BLaER1 treated with 17β-estradiol and CSF1 and Interleukin-3, amounts not matched to agents 10 nM and 100 nM (cell line): ENCODE measurements around the gene TMPRSS9.

Experiments used
- H3K27ac ChIP-seq, 11 experiments: shearing (Covaris generic); formaldehyde crosslinking; 2 replicates each; pipeline ENCODE4 v1.8.1; 2022
- H3K27me3 ChIP-seq, 11 experiments: shearing (Covaris generic); formaldehyde crosslinking; 2 replicates each; pipeline ENCODE4 v1.8.1; 2022
- H3K36me3 ChIP-seq, 11 experiments: shearing (Covaris generic); formaldehyde crosslinking; 2 replicates each; pipeline ENCODE4 v1.8.1; 2022
- H3K4me1 ChIP-seq, 10 experiments: shearing (Covaris generic); formaldehyde crosslinking; 2 replicates each; pipeline ENCODE4 v1.8.1; 2022
- H3K4me2 ChIP-seq, 11 experiments: shearing (Covaris generic); formaldehyde crosslinking; 2 replicates each; pipeline ENCODE4 v1.8.1; 2022
- H3K4me3 ChIP-seq, 10 experiments: shearing (Covaris generic); formaldehyde crosslinking; 2 replicates each; pipeline ENCODE4 v1.8.1; 2022
- H3K9ac ChIP-seq, 11 experiments: shearing (Covaris generic); formaldehyde crosslinking; 2 replicates each; pipeline ENCODE4 v1.8.1; 2022
- H3K9me3 ChIP-seq, 11 experiments: shearing (Covaris generic); formaldehyde crosslinking; replicated peaks in 1 of 11; 2 replicates each; pipeline ENCODE4 v1.8.1; 2022
- H4K20me1 ChIP-seq, 11 experiments: shearing (Covaris generic); formaldehyde crosslinking; 2 replicates each; pipeline ENCODE4 v1.8.1; 2022
- Cebpa-rat ChIP-seq, 11 experiments: shearing (Covaris generic); IDR thresholded peaks; 2 replicates each; pipeline ENCODE4 v1.8.1; 2022

The TMPRSS9 gene

DNA sequence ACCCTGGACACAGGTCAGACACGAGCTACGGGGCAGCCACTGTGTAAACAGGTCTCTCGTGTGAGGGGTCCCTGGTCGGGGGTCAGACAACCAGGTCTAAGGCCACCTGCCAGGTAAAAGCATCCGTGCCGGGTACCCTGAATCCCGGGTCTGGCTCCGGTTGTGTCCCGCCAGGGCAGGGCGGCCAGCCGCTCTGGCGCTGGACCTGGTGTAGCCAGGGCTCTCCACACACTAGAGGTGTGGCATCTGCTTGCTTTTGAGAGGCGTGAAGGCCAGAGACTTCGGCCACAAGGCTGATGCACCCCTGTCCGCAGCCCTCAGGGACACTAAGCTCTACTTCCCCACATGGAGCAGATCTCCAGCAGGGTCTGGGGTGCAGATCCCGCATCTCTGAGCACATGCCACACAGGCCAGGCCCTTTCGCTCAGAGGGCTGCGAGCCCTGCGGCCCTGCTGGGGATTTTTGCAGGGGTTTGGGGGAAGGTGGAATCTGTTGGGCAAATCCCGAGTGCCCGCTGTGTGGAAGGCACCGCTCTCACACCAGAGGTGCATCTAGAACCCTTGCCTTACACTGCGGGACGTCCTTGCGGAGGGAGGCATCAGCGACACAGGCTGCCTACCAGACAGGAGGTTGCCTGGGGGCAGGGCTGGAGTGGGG is 81.2 kb downstream of the TMPRSS9 start:
- Histone ChIP-seq H3K9me3 (no peaks in the 10 kb centered on the region), H3K27ac (no peak overlapping the region), H3K36me3 (peaks cover 64 to 88% (median 83%) of the 10 kb centered on the region in 11 experiments), H3K4me2 (no peak overlapping the region), H3K4me1 (peaks cover 2 to 5% (median 3%) of the 10 kb centered on the region in 10 experiments), H3K27me3 (no peaks in the 10 kb centered on the region), H3K4me3 (no peak overlapping the region), H4K20me1 (peaks cover 0 to 95% (median 84%) of the 10 kb centered on the region in 11 experiments; a peak in 20 of 22 replicates), H3K9ac (no peak overlapping the region)
- TF ChIP-seq Cebpa-rat (IDR thresholded peaks at IDR 0.05), result no peak

DNA sequence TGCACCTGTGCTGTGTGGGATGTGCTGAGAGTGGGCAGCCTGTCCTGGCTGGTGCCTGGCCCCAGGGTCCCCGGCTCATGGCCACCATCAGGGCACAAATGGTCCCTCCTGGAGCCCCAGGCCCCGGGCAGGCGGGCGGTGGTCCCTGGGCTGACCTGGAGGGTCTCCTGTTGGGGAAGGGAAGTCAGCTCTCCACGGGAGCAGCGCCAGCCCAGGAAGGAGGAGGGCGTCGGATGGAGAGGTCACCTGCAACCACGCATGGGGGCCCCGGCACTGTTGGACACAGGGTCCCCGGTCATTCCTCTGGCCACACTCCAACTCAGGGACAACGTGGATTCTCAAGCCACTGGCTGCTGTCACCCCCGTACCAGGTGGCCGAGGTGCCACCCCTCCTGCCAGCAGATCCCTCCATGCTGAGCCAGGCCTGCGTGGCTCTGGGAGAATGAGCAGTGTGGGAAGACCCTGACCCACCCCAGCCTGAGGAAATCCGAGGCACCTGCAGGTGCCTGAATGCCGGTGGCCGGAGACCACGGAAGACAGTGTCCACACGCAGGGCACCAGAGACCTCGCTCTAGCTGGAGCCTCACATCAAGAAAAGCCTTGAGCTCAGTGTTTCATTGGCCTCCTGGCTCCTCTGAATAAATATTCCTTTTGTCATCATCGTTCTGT is 83.2 kb downstream of the TMPRSS9 start:
- Histone ChIP-seq H3K4me3 (no peak overlapping the region), H3K9ac (peak overlapping the region in 1 of 11 experiments; percentile 37; a peak in 1 of 22 replicates), H3K4me2 (no peak overlapping the region), H3K4me1 (peaks cover 22 to 25% (median 23%) of the 10 kb centered on the region in 10 experiments), H3K27ac (0 out of 22 replicates have a peak overlapping the region, but pooled peaks of 1 of the 11 experiments have one; percentile 14), H3K27me3 (no peaks in the 10 kb centered on the region), H4K20me1 (peaks cover 9 to 96% (median 89%) of the 10 kb centered on the region in 11 experiments; a peak in 21 of 22 replicates), H3K9me3 (no peaks in the 10 kb centered on the region), H3K36me3 (peaks cover 48 to 70% (median 66%) of the 10 kb centered on the region in 11 experiments)
- TF ChIP-seq Cebpa-rat (IDR thresholded peaks at IDR 0.05), result no peak

DNA sequence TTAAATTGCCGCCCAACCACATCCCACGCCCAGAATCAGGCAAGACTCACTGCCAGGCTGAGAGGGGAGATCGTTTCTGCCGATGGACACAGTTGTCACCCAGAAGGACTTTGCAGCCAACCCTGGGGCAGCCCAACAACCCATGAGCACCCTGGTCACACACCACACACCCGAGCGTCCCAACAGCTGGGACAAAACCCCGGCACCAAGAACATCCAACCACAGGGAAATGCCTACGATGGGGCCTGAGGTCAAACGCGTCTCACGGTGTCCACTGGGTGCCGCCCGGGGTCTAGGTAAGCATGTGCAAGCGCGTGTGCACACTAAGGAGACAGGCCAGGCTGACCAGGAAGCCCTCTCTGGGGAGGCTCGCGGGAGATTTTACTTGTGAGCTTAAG is 83.7 kb downstream of the TMPRSS9 start:
- Histone ChIP-seq H3K4me1 (peaks cover 28 to 30% (median 28%) of the 10 kb centered on the region in 10 experiments), H3K36me3 (peaks cover 44 to 69% (median 60%) of the 10 kb centered on the region in 11 experiments), H4K20me1 (peaks cover 11 to 96% (median 89%) of the 10 kb centered on the region in 11 experiments; a peak in 21 of 22 replicates), H3K27me3 (no peaks in the 10 kb centered on the region), H3K9me3 (no peaks in the 10 kb centered on the region), H3K27ac (peak overlapping the region in 1 of 11 experiments; percentile 14; a peak in 1 of 22 replicates), H3K9ac (0 out of 22 replicates have a peak overlapping the region, but pooled peaks of 1 of the 11 experiments have one; percentile 16), H3K4me3 (no peak overlapping the region), H3K4me2 (no peak overlapping the region)
- no peak for TF ChIP-seq Cebpa-rat (IDR thresholded peaks at IDR 0.05)

DNA sequence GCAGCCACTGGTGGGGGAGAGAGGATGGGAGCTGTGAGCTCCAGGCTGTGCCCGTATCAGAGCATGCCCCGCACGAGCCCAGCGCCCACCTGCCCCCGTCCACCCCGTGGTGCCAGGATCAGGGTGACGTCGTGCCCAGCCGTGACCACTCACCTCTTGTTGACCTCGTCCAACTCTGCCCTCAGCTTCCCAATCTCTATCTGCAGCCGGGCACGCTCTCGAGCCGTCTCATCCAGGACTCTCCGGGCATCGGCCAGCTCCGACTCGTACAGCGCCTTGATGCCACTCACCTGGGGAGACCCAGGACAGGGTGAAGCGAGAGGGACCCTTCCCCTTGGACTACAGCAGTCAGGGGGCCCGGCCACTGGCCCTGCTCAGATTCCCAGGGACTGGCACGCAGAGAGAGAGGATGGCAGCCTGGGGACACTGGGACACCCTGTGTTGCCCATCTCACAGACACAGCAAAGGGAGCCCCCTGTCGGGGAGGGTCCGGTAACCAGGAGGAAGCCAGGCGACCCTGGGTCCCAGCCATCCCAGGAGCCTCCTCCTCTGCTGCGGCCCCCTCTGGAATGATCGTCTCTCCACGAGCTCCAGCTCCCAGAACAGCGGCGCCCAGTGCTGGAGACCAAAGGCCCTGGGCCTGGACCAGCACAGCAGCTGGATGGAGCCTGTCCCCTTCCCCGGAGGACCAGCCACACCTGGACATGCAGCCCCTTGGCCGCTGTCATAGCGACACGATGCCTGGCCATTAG is 84.4 kb downstream of the TMPRSS9 start:
- Histone ChIP-seq H3K36me3 (peaks cover 38 to 69% (median 59%) of the 10 kb centered on the region in 11 experiments), H3K9me3 (no peaks in the 10 kb centered on the region), H3K4me3 (no peak overlapping the region), H3K27ac (peak overlapping the region in 4 of 11 experiments; percentile 14 to 44 (median 28); a peak in 6 of 22 replicates), H3K4me1 (peaks cover 33 to 37% (median 35%) of the 10 kb centered on the region in 10 experiments), H4K20me1 (peaks cover 11 to 96% (median 90%) of the 10 kb centered on the region in 11 experiments; a peak in 21 of 22 replicates), H3K27me3 (no peaks in the 10 kb centered on the region), H3K4me2 (peak overlapping the region in 1 of 11 experiments; percentile 14; a peak in 1 of 22 replicates), H3K9ac (peak overlapping the region in 3 of 11 experiments; percentile 1 to 29 (median 18); a peak in 2 of 22 replicates)
- no peak for TF ChIP-seq Cebpa-rat (IDR thresholded peaks at IDR 0.05)

DNA sequence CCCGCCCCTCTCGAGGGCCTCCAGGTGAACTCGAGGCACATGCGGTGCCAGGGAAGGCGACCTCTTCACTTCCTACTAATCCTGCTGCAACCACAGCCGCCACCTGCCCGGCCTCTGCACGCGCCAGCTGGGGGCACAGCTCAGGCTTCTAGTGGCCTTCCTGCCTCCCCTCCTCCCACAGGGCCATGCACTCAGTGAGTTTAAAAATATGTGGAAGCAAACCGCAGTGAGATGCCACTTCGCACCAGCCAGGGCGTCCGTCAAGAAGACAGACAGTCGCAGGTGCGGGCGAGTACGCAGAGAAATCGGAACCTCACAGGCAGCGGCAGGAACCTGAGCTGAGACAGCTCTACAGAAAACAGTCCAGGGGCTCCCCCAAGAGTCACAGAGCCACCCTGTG is 86.3 kb downstream of the TMPRSS9 start:
- no peak for TF ChIP-seq Cebpa-rat (IDR thresholded peaks at IDR 0.05)
- H3K27ac ChIP-seq, result peak overlapping the region in 10 of 11 experiments; percentile 11 to 71 (median 54); a peak in 18 of 22 replicates
- H3K9ac ChIP-seq, result peak overlapping the region in 10 of 11 experiments; percentile 7 to 69 (median 56); a peak in 17 of 22 replicates
- peaks cover 33 to 51% (median 41%) of the 10 kb centered on the region in 10 experiments for H3K4me1 ChIP-seq
- H3K27me3 ChIP-seq, result no peaks in the 10 kb centered on the region
- peak overlapping the region in 7 of 10 experiments; percentile 2 to 42 (median 23); a peak in 7 of 20 replicates for H3K4me3 ChIP-seq
- no peaks in the 10 kb centered on the region for H3K9me3 ChIP-seq
- peaks cover 32 to 69% (median 59%) of the 10 kb centered on the region in 11 experiments for H3K36me3 ChIP-seq
- peaks cover 11 to 96% (median 93%) of the 10 kb centered on the region in 11 experiments; a peak in 21 of 22 replicates for H4K20me1 ChIP-seq
- H3K4me2 ChIP-seq, result peak overlapping the region; percentile 77 to 97 (median 87)

DNA sequence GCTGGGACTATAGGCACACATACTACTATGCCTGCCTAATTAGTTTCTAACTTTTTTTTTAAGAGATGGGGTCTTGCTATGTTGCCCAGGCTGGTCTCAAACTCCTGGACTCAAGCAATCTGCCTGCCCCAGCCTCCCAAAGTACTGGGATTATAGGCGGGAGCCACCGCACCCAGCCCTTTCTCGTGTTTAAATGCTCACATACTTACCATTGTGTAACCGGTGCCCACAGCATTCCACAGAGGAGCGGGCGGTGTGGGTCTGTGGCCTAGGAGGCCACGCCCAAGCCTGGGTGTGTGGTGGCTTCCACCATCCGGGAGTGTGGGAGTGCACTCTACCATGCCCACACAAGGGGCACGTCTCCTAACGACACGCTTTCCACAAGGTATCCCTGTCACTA is 89.0 kb downstream of the TMPRSS9 start:
- Histone ChIP-seq H3K27ac (peak overlapping the region in 1 of 11 experiments; percentile 53; a peak in 1 of 22 replicates), H4K20me1 (peaks cover 11 to 96% (median 93%) of the 10 kb centered on the region in 11 experiments; a peak in 21 of 22 replicates), H3K27me3 (no peaks in the 10 kb centered on the region), H3K4me1 (peaks cover 33 to 72% (median 58%) of the 10 kb centered on the region in 10 experiments), H3K9me3 (no peaks in the 10 kb centered on the region), H3K4me2 (peak overlapping the region; percentile 77 to 97 (median 87)), H3K36me3 (peaks cover 7 to 65% (median 48%) of the 10 kb centered on the region in 11 experiments; a peak in 21 of 22 replicates), H3K4me3 (no peak overlapping the region), H3K9ac (peak overlapping the region in 4 of 11 experiments; percentile 1 to 68 (median 23); a peak in 3 of 22 replicates)
- TF ChIP-seq Cebpa-rat (IDR thresholded peaks at IDR 0.05), result no peak

DNA sequence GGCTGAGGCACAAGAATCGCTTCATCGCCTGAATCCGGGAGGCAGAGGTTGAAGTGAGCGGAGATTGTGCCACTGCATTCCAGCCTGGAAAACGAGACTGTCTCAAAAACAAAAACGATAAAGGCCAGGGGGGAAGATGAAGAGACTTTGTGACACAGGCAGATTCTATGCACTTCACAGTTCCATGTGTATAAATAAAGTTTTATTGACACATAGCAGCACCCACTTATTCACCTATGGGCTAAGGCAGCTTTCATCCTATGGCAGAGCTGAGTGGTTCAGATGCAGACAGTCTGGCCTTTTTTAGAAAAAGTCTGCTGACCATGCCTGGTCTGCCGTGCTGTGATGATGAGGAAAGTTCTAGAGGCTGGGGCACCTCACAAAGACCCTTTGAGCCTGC is 91.1 kb downstream of the TMPRSS9 start:
- no peak overlapping the region for H3K4me3 ChIP-seq
- H3K36me3 ChIP-seq, result peaks cover 0 to 59% (median 36%) of the 10 kb centered on the region in 11 experiments; a peak in 20 of 22 replicates
- no peaks in the 10 kb centered on the region for H3K9me3 ChIP-seq
- no peak for TF ChIP-seq Cebpa-rat (IDR thresholded peaks at IDR 0.05)
- H3K27me3 ChIP-seq, result no peaks in the 10 kb centered on the region
- H4K20me1 ChIP-seq, result peaks cover 14 to 100% (median 100%) of the 10 kb centered on the region in 11 experiments; a peak in 21 of 22 replicates
- H3K4me1 ChIP-seq, result peaks cover 47 to 86% (median 75%) of the 10 kb centered on the region in 10 experiments
- no peak overlapping the region for H3K9ac ChIP-seq
- H3K27ac ChIP-seq, result no peak overlapping the region; a peak in 1 of 22 replicates
- no peak overlapping the region for H3K4me2 ChIP-seq

DNA sequence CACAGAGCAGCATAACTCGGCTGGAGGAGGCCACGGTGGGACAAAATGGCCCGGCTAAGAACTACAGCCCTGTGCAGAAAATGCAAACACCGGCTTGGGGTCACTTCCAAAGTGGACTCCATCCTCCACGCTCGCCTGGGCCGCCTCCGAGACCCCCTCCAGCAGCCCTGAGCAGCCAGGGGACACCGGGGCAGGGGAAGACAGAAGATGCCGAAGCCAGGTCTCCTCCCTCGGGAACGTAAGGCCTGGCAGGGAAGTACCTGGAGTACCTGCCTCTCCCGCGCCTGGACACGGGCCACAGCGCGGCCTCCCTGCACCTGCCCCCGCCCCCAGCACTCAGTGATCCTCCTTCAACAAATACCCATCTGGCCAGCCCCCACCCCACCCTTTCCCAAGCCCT is 91.7 kb downstream of the TMPRSS9 start:
- H3K4me3 ChIP-seq, result no peak overlapping the region
- peaks cover 0 to 59% (median 36%) of the 10 kb centered on the region in 11 experiments; a peak in 20 of 22 replicates for H3K36me3 ChIP-seq
- H3K27ac ChIP-seq, result no peak overlapping the region; a peak in 1 of 22 replicates
- no peaks in the 10 kb centered on the region for H3K9me3 ChIP-seq
- peaks cover 14 to 97% (median 95%) of the 10 kb centered on the region in 11 experiments; a peak in 21 of 22 replicates for H4K20me1 ChIP-seq
- no peak overlapping the region for H3K9ac ChIP-seq
- no peak overlapping the region; a peak in 1 of 22 replicates for H3K4me2 ChIP-seq
- TF ChIP-seq Cebpa-rat (IDR thresholded peaks at IDR 0.05), result no peak
- peaks cover 41 to 80% (median 69%) of the 10 kb centered on the region in 10 experiments for H3K4me1 ChIP-seq
- H3K27me3 ChIP-seq, result no peaks in the 10 kb centered on the region
